Naive B cell (primary cell): Measurements from ENCODE around the gene LRR1. TPM values are rescaled to one million over a fixed set of nuclear protein-coding genes. Genes with fewer than 3 reads are reported as not detected.
"Not testable (repeated sequence)": the region's sequence is repeated elsewhere in the genome, so short reads cannot be mapped to it uniquely, and the experiment has no call there.

Source experiments
- ATAC-seq, 2 donors: fragments of 150-1000 bp; cut with Tn5 transposase; 2 replicates each; pipeline ENCODE4 v1.10.0; 2021; ENCODE audit warnings: low read depth in 2 of 2, mild to moderate bottlenecking in 2 of 2, moderate library complexity in 2 of 2
- DNase-seq: peaks from one replicate; pipeline ENCODE4 v3.0.0; 2022
- H3K27ac Mint-ChIP-seq, 6 donors: one replicate each; pipeline ENCODE4 v1.8.0; 2020 to 2022; ENCODE audit warnings: mild to moderate bottlenecking in 6 of 6, mixed read lengths in 6 of 6, moderate library complexity in 5 of 6, inconsistent platforms in 2 of 6
- H3K27me3 Mint-ChIP-seq, 3 donors: one replicate each; pipeline ENCODE4 v1.8.0; 2021 to 2022; ENCODE audit warnings: mixed read lengths in 3 of 3, mild to moderate bottlenecking in 1 of 3
- H3K36me3 Mint-ChIP-seq, 2 donors: one replicate each; pipeline ENCODE4 v1.8.0; 2020 to 2022; ENCODE audit warnings: mixed read lengths in 2 of 2, inconsistent platforms in 1 of 2, mild to moderate bottlenecking in 1 of 2
- H3K4me1 Mint-ChIP-seq, 3 donors: one replicate each; pipeline ENCODE4 v1.8.0; 2020 to 2022; ENCODE audit warnings: mixed read lengths in 3 of 3, inconsistent platforms in 1 of 3, mild to moderate bottlenecking in 1 of 3, moderate library complexity in 1 of 3
- H3K4me3 Mint-ChIP-seq, 8 donors: one replicate each; pipeline ENCODE4 v1.8.0; 2020 to 2022; ENCODE audit warnings: mild to moderate bottlenecking in 8 of 8, mixed read lengths in 8 of 8, moderate library complexity in 8 of 8, inconsistent platforms in 2 of 8
- H3K9me3 Mint-ChIP-seq, 7 donors: one replicate each; pipeline ENCODE4 v1.8.0; 2020 to 2022; ENCODE audit warnings: mixed read lengths in 7 of 7, mild to moderate bottlenecking in 5 of 7, inconsistent platforms in 2 of 7, moderate library complexity in 1 of 7
- polyA plus RNA-seq, 6 donors: library from polyadenylated mRNA; unstranded; fragments of 300-500 nt; fragmentation: Illumina TruSeq; gene quantifications; one replicate each; pipeline ENCODE4 v1.2.3, GENCODE V29; 2021; ENCODE audit warnings: low read depth in 6 of 6

The LRR1 gene
- polyA plus RNA-seq, 6 donors from 2014 or later, result 9.1 to 13.5 (median 10.1) TPM

- H3K27ac Mint-ChIP-seq, result peak overlapping the region in 3 of 6 donors; percentile 27 to 64 (median 39)
- H3K4me3 Mint-ChIP-seq, result peak overlapping the region in 1 of 8 donors; percentile 35
- no peak for ATAC-seq
- peaks cover 31 to 60% (median 45%) of the 10 kb centered on the region in 3 donors for H3K4me1 Mint-ChIP-seq
- H3K9me3 Mint-ChIP-seq, result no peaks in the 10 kb centered on the region
- no peaks in the 10 kb centered on the region for H3K27me3 Mint-ChIP-seq
- no peak for DNase-seq
- peaks cover 6 to 15% of the 10 kb centered on the region in 2 donors for H3K36me3 Mint-ChIP-seq
Measured at GRCh38 chr14:49579841-49580240, 18.9 kb upstream of the LRR1 start.

GRCh38 chr14:49581209-49582112 lies 17.3 kb upstream of the LRR1 start:
- Mint-ChIP-seq H3K27ac (peak overlapping the region in 5 of 6 donors; percentile 32 to 98 (median 79)), H3K4me3 (peak overlapping the region in 2 of 8 donors; percentile 7 to 99), H3K27me3 (no peaks in the 10 kb centered on the region), H3K4me1 (peaks cover 43 to 73% (median 60%) of the 10 kb centered on the region in 3 donors), H3K36me3 (peaks cover 6 to 19% of the 10 kb centered on the region in 2 donors), H3K9me3 (peaks cover 0 to 1% (median 0%) of the 10 kb centered on the region in 7 donors)
- ATAC-seq (no peak), DNase-seq (no peak)

DNA sequence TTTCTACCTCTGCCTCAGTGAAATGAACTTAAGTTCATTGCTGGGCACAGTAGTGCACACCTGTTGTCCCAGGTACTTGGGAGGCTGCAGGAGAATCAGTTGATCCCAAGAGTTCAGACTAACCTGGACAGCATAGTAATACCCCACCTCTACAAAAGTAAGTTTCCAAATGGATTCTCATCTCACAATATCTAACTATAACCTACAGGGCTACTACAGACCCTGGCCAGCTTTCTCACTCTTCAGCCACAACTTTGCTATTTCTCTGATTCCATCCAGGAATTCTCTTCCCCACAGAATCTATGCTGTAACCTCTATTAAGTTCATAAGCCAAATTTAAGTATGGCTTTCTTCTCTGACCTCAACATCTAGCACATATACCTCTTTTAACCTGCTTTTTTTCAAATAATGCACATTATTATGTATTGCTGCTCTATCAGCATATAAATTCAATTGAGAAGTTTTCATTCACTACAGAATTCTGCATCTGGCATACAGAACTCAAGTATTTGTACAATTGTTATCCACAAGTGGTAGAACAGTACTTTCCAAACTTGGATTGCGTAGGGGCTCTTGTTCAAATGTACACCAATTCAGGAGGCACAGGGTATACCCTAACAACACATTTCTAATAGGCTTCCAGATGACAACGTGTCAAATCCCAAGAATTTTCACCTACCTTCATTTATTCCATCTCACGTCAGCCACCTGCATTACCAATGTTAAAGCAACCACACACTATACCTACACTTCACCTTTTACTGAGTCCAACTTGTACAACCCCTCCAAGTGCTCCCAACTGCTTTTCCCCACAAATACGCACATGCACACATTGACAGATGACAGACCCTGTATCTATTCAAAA lies 16.4 kb upstream of the LRR1 start:
- peak overlapping the region in 5 of 6 donors; percentile 32 to 98 (median 73) for H3K27ac Mint-ChIP-seq
- peak overlapping the region in 3 of 8 donors; percentile 5 to 99 (median 46) for H3K4me3 Mint-ChIP-seq
- H3K9me3 Mint-ChIP-seq, result peaks cover 0 to 2% (median 0%) of the 10 kb centered on the region in 7 donors
- H3K4me1 Mint-ChIP-seq, result peaks cover 43 to 77% (median 61%) of the 10 kb centered on the region in 3 donors
- ATAC-seq, result no peak
- H3K27me3 Mint-ChIP-seq, result no peaks in the 10 kb centered on the region
- peaks cover 5 to 19% of the 10 kb centered on the region in 2 donors for H3K36me3 Mint-ChIP-seq
- no peak for DNase-seq

GRCh38 chr14:49583629-49584028 lies 15.1 kb upstream of the LRR1 start:
- Mint-ChIP-seq H3K4me3 (peak overlapping the region in 6 of 8 donors; percentile 70 to 99 (median 97)), H3K4me1 (peaks cover 38 to 71% (median 55%) of the 10 kb centered on the region in 3 donors), H3K27me3 (no peaks in the 10 kb centered on the region), H3K36me3 (peaks cover 0 to 19% of the 10 kb centered on the region in 2 donors), H3K9me3 (peaks cover 0 to 2% (median 0%) of the 10 kb centered on the region in 7 donors), H3K27ac (peak overlapping the region in 3 of 6 donors; percentile 59 to 98 (median 89))
- ATAC-seq (no peak), DNase-seq (no peak)

DNA sequence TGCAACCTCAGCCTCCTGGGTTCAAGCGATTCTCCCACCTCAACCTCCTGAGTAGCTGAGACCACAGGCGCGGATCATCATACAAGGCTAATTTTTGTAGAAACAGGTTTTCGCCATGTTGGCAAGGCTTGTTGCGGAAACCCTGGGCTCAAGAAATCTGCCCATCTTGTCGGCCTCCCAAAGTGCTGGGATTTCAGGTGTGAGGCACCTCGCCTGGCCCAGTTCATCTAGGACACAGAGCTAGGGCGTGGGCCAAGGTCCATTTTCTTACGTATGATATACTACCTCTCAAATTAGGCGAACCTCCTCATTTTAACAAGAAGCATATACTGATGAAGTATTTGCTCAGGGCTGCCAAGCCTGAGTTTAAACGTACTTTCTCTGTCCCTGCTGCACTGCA lies 14.7 kb upstream of the LRR1 start:
- H3K27me3 Mint-ChIP-seq, result no peaks in the 10 kb centered on the region
- no peak for ATAC-seq
- peaks cover 0 to 19% of the 10 kb centered on the region in 2 donors for H3K36me3 Mint-ChIP-seq
- H3K4me3 Mint-ChIP-seq, result peak overlapping the region in 7 of 8 donors; percentile 90 to 99 (median 97)
- peak overlapping the region in 5 of 6 donors; percentile 37 to 98 (median 59) for H3K27ac Mint-ChIP-seq
- peaks cover 38 to 69% (median 55%) of the 10 kb centered on the region in 3 donors for H3K4me1 Mint-ChIP-seq
- peaks cover 0 to 2% (median 0%) of the 10 kb centered on the region in 7 donors for H3K9me3 Mint-ChIP-seq
- no peak for DNase-seq

- Mint-ChIP-seq H3K36me3 (peaks cover 0 to 19% of the 10 kb centered on the region in 2 donors), H3K4me3 (peak overlapping the region; percentile 90 to 99 (median 98)), H3K4me1 (peaks cover 35 to 60% (median 51%) of the 10 kb centered on the region in 3 donors), H3K27ac (peak overlapping the region; percentile 93 to 99 (median 98))
- not testable (repeated sequence) for DNase-seq, ATAC-seq, H3K27me3 Mint-ChIP-seq, H3K9me3 Mint-ChIP-seq
Measured at GRCh38 chr14:49584981-49585640, 13.6 kb upstream of the LRR1 start.

DNA sequence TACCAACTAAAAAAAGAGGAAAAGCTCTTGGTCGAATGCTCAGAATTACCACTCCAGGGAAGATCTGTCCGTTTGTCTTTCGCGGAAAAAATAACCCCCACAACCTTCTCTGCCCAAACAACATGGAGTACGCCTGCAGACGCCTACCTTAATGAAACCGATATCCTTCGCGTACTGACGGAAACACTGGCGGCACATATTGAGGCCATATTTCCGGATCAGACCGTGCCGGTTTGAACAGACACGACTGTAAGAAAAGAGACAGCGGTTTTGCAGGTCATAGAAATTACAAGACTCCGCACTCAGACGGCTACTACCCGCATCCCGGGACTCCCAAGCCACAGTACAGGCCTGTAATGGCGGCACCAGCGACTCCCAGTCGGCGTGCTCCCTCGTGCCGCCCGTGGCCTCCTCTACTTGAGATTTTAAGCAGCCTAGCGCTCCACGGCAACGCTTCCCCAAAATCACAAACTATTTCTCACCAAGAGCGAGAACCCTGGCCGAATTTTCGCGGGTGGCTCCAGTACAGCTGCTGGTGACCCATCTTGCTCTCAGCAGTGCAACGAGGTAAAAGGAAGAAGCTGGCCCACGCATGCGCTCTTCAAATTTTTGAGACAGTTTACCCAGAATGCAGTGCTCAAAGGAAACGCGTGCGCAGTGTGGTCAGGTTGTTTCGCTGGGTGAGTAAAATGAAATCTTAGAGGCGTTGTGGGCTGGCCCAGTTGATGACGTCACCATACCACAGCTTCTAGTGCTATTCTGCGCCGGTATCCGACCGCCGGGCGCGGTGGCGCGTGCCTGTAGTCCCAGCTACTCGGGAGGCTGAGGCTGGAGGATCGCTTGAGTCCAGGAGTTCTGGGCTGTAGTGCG lies 12.7 kb upstream of the LRR1 start, which contains the start of gene RPS29:
Gene RPS29, minus strand, starts transcription at position 578 of the 870 bp plus-strand sequence. Its CDS starts 34 bp downstream, at position 544.
- Mint-ChIP-seq H3K27ac (peak within 1 kb of the TSS; percentile 96 to 99 (median 99)), H3K4me3 (peak within 1 kb of the TSS; percentile 90 to 99 (median 98)), H3K4me1 (peaks cover 31 to 55% (median 46%) of the 10 kb centered on the region in 3 donors), H3K36me3 (peaks cover 0 to 19% of the 10 kb centered on the region in 2 donors), H3K27me3 (no peaks in the 10 kb centered on the region), H3K9me3 (peaks cover 0 to 2% (median 0%) of the 10 kb centered on the region in 7 donors)
- ATAC-seq, result peak; percentile 90
- peak; percentile 98 for DNase-seq

DNA sequence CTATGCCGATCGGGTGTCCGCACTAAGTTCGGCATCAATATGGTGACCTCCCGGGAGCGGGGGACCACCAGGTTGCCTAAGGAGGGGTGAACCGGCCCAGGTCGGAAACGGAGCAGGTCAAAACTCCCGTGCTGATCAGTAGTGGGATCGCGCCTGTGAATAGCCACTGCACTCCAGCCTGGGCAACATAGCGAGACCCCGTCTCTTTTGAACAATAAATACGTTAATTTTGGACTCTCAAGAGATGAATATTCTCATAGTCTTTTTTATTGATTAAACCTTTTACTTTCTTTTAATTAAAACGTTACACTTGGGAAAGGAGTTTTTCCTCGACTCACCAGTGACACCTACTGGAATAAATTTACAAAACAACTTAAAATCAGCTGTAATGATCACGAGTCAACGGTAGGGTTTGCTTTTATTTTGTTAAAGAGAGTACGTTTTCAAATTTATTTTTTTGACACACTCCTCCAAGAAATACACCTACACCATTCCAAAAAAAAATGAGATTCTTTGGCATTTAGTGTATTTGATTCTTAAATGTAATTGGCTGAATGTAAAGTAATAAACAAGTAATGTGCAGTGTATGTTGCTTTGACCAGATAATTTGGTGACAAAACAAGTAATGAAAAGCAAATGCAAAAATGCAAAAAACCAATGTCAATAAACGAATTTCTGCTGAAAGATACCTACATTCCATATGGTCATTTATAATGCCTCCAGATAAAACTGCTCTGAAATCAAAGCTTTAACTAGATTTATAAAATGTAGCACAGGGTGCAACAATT lies 11.9 kb upstream of the LRR1 start:
- ATAC-seq (peak; percentile 24 to 25), DNase-seq (peak; percentile 72)
- H3K4me3 Mint-ChIP-seq, result peak overlapping the region; percentile 90 to 99 (median 98)
- peak overlapping the region; percentile 96 to 99 (median 99) for H3K27ac Mint-ChIP-seq
- H3K4me1 Mint-ChIP-seq, result peaks cover 23 to 47% (median 37%) of the 10 kb centered on the region in 3 donors
- peaks cover 0 to 2% (median 0%) of the 10 kb centered on the region in 7 donors for H3K9me3 Mint-ChIP-seq
- peaks cover 0 to 19% of the 10 kb centered on the region in 2 donors for H3K36me3 Mint-ChIP-seq
- H3K27me3 Mint-ChIP-seq, result no peaks in the 10 kb centered on the region

DNA sequence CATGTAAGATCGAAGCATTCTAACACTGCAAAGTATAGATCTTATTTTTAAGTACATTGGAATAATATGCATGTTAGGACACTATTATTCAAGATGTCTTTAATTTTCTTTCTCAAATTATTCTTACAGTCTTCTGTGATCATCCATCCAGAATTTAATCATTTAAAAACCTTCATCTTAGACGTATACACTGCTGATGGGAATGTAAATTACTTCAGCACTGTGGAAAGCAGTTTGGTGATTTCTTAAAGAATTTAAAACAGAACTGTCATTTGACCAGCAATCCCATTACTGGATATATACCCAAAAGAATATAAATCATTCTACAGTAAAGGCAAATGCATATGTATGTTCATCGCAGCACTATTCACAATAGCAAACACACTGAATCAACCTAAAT lies 9.4 kb upstream of the LRR1 start:
- H3K27me3 Mint-ChIP-seq, result no peaks in the 10 kb centered on the region
- H3K4me1 Mint-ChIP-seq, result peaks cover 13 to 28% (median 22%) of the 10 kb centered on the region in 3 donors
- peak overlapping the region in 1 of 6 donors; percentile 31 for H3K27ac Mint-ChIP-seq
- no peak for ATAC-seq
- H3K9me3 Mint-ChIP-seq, result peaks cover 0 to 2% (median 0%) of the 10 kb centered on the region in 7 donors
- H3K4me3 Mint-ChIP-seq, result no peak overlapping the region
- peaks cover 0 to 4% of the 10 kb centered on the region in 2 donors for H3K36me3 Mint-ChIP-seq
- no peak for DNase-seq

DNA sequence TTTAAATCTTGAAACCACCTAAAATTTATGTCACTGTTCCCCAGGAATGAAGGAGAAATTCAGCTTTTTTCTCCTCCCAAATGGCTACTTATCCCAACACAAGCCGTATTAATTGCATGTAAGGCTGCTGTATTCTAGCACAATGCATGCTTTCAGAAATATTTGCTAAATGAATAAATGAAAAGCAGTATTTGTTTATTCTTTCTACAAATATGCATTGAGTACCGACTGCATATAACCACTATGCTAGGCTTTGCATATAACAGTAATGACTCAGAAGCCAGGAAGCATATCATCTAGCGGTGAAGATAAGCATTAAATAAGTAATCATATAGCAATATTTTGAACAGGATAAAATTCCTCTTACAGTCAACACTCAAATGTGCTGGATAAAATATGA lies 5.7 kb upstream of the LRR1 start:
- H3K9me3 Mint-ChIP-seq, result no peaks in the 10 kb centered on the region
- no peak for ATAC-seq
- no peaks in the 10 kb centered on the region for H3K36me3 Mint-ChIP-seq
- no peaks in the 10 kb centered on the region for H3K27me3 Mint-ChIP-seq
- H3K4me1 Mint-ChIP-seq, result peaks cover 13 to 42% (median 34%) of the 10 kb centered on the region in 3 donors
- H3K4me3 Mint-ChIP-seq, result peak overlapping the region in 1 of 8 donors; percentile 18
- DNase-seq, result no peak
- peak overlapping the region in 1 of 6 donors; percentile 96 for H3K27ac Mint-ChIP-seq
